ENCODE data around the gene CRYBG2.

CRYBG2 gene

DNA sequence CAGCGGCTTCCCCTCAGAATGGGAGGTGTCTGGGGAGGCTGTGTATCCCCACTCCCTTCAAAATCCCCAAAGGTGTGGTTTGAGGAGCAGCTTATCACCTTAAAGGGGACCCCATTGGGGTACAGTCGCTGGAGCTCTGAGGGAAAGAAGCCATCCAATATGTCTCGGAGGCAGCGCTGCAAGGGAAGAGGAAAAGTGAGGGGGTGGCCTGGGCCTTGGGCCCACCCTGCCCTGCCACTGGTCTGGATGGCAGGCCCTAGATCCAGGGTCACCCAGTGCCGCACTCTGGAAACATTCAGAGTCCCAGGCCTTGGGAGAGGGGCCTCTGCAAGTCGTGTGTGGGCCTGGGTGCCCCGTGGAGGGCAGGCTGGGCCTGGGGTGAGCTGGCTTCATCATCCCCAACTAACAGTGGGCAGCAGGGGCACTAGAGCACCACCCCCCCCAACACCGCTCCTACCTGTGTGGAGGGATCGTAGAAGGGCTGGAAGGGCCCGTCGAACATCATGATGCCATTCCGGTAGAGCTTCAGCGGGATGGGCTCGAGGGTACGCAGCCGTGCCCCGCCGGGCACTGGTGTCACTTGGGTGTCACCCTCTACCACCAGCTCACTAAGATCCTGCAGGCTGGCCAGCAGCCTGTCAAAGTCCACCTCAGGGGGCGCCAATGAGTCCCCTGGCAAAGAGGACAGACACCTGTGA is 68.4 kb downstream of the CRYBG2 start:
- DNase-seq (ENCODE audit: low read depth), result no peak
- no peak overlapping the region for H3K4me3 ChIP-seq (ENCODE audit: low read length)

DNA sequence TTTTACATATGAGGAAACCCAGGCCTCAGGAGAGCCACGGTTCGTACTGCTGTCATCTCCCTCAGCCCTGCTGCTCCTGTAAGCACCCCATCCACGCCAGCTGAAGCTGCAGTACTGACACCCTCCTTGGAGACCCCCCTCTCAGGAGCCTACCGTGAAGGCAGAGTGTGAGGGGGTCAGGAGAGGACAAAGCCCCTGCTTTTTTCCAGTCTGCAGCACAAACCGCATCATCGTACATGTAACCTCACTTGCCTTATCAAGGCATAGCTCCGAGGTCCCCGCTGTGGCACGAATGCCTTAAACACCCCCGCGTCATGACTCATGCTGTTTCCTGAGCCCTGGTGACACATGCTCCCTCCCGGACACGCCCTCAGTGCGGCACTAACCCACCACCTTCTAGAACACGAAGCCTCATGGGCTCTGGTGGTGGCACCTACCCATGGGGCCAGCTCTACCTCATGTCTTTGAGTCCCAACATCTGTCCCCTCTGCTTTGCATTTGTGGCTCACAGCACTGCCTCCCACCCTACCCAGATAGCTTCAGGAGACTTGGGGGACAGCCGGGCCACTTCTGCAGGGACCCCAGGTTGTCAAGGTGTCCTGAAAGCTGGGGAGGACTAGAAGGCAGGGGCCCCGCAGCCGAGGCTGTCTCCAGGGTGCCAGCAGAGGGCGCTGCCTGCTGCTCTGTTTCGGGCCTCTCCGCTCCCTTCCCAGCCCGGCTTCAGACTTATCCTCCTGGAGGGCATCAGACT is 69.2 kb downstream of the CRYBG2 start:
- TF ChIP-seq, protein P1, sequence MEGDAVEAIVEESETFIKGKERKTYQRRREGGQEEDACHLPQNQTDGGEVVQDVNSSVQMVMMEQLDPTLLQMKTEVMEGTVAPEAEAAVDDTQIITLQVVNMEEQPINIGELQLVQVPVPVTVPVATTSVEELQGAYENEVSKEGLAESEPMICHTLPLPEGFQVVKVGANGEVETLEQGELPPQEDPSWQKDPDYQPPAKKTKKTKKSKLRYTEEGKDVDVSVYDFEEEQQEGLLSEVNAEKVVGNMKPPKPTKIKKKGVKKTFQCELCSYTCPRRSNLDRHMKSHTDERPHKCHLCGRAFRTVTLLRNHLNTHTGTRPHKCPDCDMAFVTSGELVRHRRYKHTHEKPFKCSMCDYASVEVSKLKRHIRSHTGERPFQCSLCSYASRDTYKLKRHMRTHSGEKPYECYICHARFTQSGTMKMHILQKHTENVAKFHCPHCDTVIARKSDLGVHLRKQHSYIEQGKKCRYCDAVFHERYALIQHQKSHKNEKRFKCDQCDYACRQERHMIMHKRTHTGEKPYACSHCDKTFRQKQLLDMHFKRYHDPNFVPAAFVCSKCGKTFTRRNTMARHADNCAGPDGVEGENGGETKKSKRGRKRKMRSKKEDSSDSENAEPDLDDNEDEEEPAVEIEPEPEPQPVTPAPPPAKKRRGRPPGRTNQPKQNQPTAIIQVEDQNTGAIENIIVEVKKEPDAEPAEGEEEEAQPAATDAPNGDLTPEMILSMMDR (conservative IDR thresholded peaks at IDR 0.05; ENCODE audit: low read depth, low read length), result peak; percentile 86
- H3K4me3 ChIP-seq (ENCODE audit: low read length), result no peak overlapping the region
- DNase-seq (ENCODE audit: low read depth), result peak; percentile 82

More for the DNA sequence above, 68.4 kb downstream of the CRYBG2 start:
- TF ChIP-seq, protein P1 (conservative IDR thresholded peaks at IDR 0.05; ENCODE audit: low read depth, low read length), result peak; percentile 57

DNA sequence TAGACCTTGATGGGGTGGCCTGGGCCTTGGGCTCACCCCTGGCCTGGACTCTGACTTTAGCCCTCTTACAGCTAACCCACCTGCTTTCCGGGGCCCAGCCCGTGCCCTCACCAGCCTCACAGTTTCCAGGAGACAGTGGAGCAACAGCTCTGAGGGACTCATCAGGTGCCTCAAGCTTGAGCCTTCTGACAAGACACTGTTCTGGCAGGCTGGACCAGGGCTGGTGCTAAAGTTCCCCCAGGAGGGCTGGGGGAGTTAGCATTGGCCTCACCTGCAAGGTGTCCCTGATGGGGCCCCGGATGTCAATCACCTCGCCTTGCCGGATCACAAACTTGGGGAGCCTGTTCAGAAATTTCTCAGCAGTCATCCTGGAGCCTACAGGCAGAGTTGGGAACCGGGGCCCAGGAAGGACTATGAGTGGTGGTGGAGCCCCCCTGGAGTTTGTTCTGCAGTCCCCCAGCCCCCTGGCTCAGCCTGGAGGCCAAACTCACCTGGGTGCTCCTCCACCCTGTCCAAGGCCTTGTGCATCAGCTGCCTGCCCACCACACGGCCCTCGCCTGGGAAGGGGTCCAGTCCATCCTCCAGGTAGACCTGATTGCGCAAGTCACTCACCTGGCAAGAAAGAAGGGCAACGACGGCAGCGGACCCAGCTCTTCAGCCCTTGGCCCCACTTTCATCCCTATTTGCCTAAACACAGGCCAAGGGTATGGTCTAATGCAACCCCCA is 69.9 kb downstream of the CRYBG2 start:
- H3K4me3 ChIP-seq (ENCODE audit: low read length), result no peak overlapping the region
- no peak for DNase-seq (ENCODE audit: low read depth)
- TF ChIP-seq, protein P1 (conservative IDR thresholded peaks at IDR 0.05; ENCODE audit: low read depth, low read length), result no peak

DNA sequence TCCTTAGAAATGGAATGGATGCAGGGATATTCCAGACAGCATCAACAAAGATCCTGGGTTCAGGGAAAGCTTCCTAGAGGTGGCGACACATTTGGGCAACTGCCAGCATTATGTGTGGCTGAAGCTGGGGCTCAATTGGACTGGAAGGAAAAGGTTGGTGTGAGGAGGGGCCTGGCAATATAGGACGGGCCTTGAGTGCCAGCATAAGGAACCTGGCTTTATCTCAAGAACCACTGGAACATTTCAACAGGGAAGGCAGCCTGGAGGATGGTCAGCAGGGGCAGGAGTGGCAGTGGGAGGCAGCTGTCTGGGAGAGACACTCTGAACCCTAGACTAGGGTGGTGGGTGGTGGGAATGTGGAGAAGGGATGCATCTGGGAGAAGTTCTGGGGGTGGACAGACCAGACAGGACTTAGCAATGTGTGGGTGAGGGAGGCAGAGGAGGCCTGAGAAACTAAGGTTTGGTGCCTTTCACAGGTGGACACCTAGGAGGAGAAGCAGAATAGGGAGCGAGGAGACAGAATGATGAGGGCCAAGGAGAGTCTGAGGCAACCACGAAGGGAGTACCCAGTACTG is 70.6 kb downstream of the CRYBG2 start:
- TF ChIP-seq, protein P1 (conservative IDR thresholded peaks at IDR 0.05; ENCODE audit: low read depth, low read length), result no peak
- H3K4me3 ChIP-seq (ENCODE audit: low read length), result no peak overlapping the region
- DNase-seq (ENCODE audit: low read depth), result no peak

DNA sequence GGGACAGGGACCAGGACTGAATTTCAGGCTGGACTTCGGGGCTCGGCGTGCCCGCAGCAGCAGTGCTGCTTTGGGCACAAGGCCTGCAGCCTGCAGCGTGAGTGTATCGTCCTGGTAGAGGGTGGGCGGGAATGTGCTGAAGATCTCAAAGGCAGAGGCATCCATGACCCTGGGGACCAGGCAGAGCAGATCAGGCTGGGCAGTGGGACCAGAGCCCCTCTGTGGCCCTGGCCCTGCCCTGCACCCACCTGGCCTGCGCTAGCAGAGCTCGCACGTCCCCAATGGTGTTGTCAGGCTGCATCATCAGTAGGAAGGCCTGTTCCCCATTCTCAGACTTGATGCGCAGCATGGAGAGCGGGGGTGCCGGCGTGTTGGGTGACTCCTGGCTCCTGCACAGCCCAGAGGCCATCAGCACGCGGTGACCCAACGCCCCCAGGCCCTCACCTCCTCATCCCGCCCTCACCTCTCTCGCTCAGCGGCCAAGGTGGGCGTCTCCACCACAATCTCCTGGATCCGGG is 71.5 kb downstream of the CRYBG2 start:
- no peak for DNase-seq (ENCODE audit: low read depth)
- H3K4me3 ChIP-seq (ENCODE audit: low read length), result no peak overlapping the region
- TF ChIP-seq, protein P1 (conservative IDR thresholded peaks at IDR 0.05; ENCODE audit: low read depth, low read length), result no peak

DNA sequence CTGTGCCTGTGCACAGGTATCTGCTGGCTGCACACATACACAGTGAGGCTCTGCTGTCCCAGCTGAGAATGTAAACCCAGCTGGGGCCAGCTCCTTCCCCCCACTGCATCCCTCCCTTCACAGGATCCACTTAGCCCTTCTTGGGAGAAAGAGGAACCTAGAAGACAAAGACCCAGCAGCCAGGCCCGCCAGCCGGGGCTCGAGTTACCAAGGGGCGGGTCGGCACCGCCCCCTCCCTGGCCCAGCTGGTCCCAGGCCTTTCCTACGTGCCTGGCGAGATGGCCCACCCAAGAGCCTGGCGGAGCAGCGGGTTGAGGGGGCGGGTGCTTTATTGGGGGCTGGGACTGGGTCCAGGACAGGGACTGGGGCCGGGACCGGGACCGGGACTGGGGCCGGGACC is 72.0 kb downstream of the CRYBG2 start:
- TF ChIP-seq, protein P1 (conservative IDR thresholded peaks at IDR 0.05; ENCODE audit: low read depth, low read length), result no peak
- H3K4me3 ChIP-seq (ENCODE audit: low read length), result no peak overlapping the region
- no peak for DNase-seq (ENCODE audit: low read depth)
